ENCODE results near the gene TRIM65.
"Not testable (repeated sequence)": the region's sequence is repeated elsewhere in the genome, so short reads cannot be mapped to it uniquely, and the experiment has no call there.

The TRIM65 gene

GRCh38 chr17:75854881-75855309 is 41.9 kb downstream of the TRIM65 start:
- DNase-seq (ENCODE audit: extremely low read depth in 1 of 2, low read depth in 1 of 2), result no peak

- DNase-seq (ENCODE audit: extremely low read depth in 1 of 2, low read depth in 1 of 2), result no peak
Observed at GRCh38 chr17:75854101-75854748, 42.5 kb downstream of the TRIM65 start.

- DNase-seq (ENCODE audit: extremely low read depth in 1 of 2, low read depth in 1 of 2), result no peak
Observed at GRCh38 chr17:75853433-75853832, 43.3 kb downstream of the TRIM65 start.

- not testable (repeated sequence) for DNase-seq (ENCODE audit: extremely low read depth in 1 of 2, low read depth in 1 of 2)
Observed at GRCh38 chr17:75851693-75851991, 45.1 kb downstream of the TRIM65 start.

GRCh38 chr17:75850928-75851692 is 45.6 kb downstream of the TRIM65 start:
- DNase-seq (ENCODE audit: extremely low read depth in 1 of 2, low read depth in 1 of 2), result no peak

GRCh38 chr17:75849724-75850123 is 47.0 kb downstream of the TRIM65 start:
- no peak for DNase-seq (ENCODE audit: extremely low read depth in 1 of 2, low read depth in 1 of 2)

GRCh38 chr17:75849279-75849646 is 47.5 kb downstream of the TRIM65 start:
- DNase-seq (ENCODE audit: extremely low read depth in 1 of 2, low read depth in 1 of 2), result no peak

GRCh38 chr17:75848523-75849278 is 48.0 kb downstream of the TRIM65 start:
- peak; percentile 42 to 72 for DNase-seq (ENCODE audit: extremely low read depth in 1 of 2, low read depth in 1 of 2)

- no peak for DNase-seq (ENCODE audit: extremely low read depth in 1 of 2, low read depth in 1 of 2)
Observed at GRCh38 chr17:75847614-75848522, 48.9 kb downstream of the TRIM65 start.

- no peak for DNase-seq (ENCODE audit: extremely low read depth in 1 of 2, low read depth in 1 of 2)
Observed at GRCh38 chr17:75846692-75847613, 49.8 kb downstream of the TRIM65 start.

- no peak for DNase-seq (ENCODE audit: extremely low read depth in 1 of 2, low read depth in 1 of 2)
Observed at GRCh38 chr17:75845933-75846691, 50.6 kb downstream of the TRIM65 start.

- DNase-seq (ENCODE audit: extremely low read depth in 1 of 2, low read depth in 1 of 2), result peak in 1 of 2 donors; percentile 32
Observed at GRCh38 chr17:75845058-75845711, 51.6 kb downstream of the TRIM65 start.

GRCh38 chr17:75844530-75845057 is 52.2 kb downstream of the TRIM65 start:
- no peak for DNase-seq (ENCODE audit: extremely low read depth in 1 of 2, low read depth in 1 of 2)

- DNase-seq (ENCODE audit: extremely low read depth in 1 of 2, low read depth in 1 of 2), result peak in 1 of 2 donors; percentile 37
Observed at GRCh38 chr17:75843577-75844529, 52.9 kb downstream of the TRIM65 start, which contains the start of gene UNC13D. TSS of gene UNC13D (minus strand) at chr17:75844404. CDS start at chr17:75844337, 67 bp downstream.

GRCh38 chr17:75842963-75843576 is 53.7 kb downstream of the TRIM65 start:
- no peak for DNase-seq (ENCODE audit: extremely low read depth in 1 of 2, low read depth in 1 of 2)

- DNase-seq (ENCODE audit: extremely low read depth in 1 of 2, low read depth in 1 of 2), result no peak
Observed at GRCh38 chr17:75842411-75842810, 54.3 kb downstream of the TRIM65 start.

- no peak for DNase-seq (ENCODE audit: extremely low read depth in 1 of 2, low read depth in 1 of 2)
Observed at GRCh38 chr17:75840799-75841164, 56.0 kb downstream of the TRIM65 start.
